ENCODE measurements around the gene ARHGEF19.
"Not testable (repeated sequence)": the region's sequence is repeated elsewhere in the genome, so short reads cannot be mapped to it uniquely, and the experiment has no call there.

The ARHGEF19 gene

GRCh38 chr1:16222716-16223115, 10.3 kb upstream of the ARHGEF19 start:
- DNase-seq (ENCODE audit: low read depth in 2 of 2): not testable (repeated sequence)

- DNase-seq (ENCODE audit: low read depth in 2 of 2): no peak
Measured at GRCh38 chr1:16221499-16221898, 9.0 kb upstream of the ARHGEF19 start.

- no peak for DNase-seq (ENCODE audit: low read depth in 2 of 2)
Measured at GRCh38 chr1:16219968-16220500, 7.6 kb upstream of the ARHGEF19 start.

GRCh38 chr1:16218674-16219071, 6.2 kb upstream of the ARHGEF19 start:
- no peak for DNase-seq (ENCODE audit: low read depth in 2 of 2)

- DNase-seq (ENCODE audit: low read depth in 2 of 2): no peak
Measured at GRCh38 chr1:16218014-16218673, 5.7 kb upstream of the ARHGEF19 start.

- DNase-seq (ENCODE audit: low read depth in 2 of 2): peak; percentile 89 to 91
Measured at GRCh38 chr1:16217061-16217785, 4.8 kb upstream of the ARHGEF19 start.

- DNase-seq (ENCODE audit: low read depth in 2 of 2): peak in 1 of 2 donors; percentile 26
Measured at GRCh38 chr1:16215882-16216753, 3.7 kb upstream of the ARHGEF19 start.

- DNase-seq (ENCODE audit: low read depth in 2 of 2): not testable (repeated sequence)
Measured at GRCh38 chr1:16215240-16215639, 2.8 kb upstream of the ARHGEF19 start.

- not testable (repeated sequence) for DNase-seq (ENCODE audit: low read depth in 2 of 2)
Measured at GRCh38 chr1:16213544-16213943, 1.1 kb upstream of the ARHGEF19 start.

- DNase-seq (ENCODE audit: low read depth in 2 of 2): no peak
Measured at GRCh38 chr1:16213013-16213412, 561 bp upstream of the ARHGEF19 start.

GRCh38 chr1:16211824-16212223, 628 bp downstream of the ARHGEF19 start:
- no peak for DNase-seq (ENCODE audit: low read depth in 2 of 2)

GRCh38 chr1:16210581-16210980, 1.9 kb downstream of the ARHGEF19 start:
- DNase-seq (ENCODE audit: low read depth in 2 of 2): no peak

- DNase-seq (ENCODE audit: low read depth in 2 of 2): no peak
Measured at GRCh38 chr1:16209847-16210407, 2.5 kb downstream of the ARHGEF19 start.

- no peak for DNase-seq (ENCODE audit: low read depth in 2 of 2)
Measured at GRCh38 chr1:16209132-16209846, 3.2 kb downstream of the ARHGEF19 start.

GRCh38 chr1:16208270-16208987, 4.0 kb downstream of the ARHGEF19 start:
- DNase-seq (ENCODE audit: low read depth in 2 of 2): no peak

- DNase-seq (ENCODE audit: low read depth in 2 of 2): no peak
Measured at GRCh38 chr1:16207318-16208269, 4.9 kb downstream of the ARHGEF19 start.

GRCh38 chr1:16206547-16207317, 5.7 kb downstream of the ARHGEF19 start:
- DNase-seq (ENCODE audit: low read depth in 2 of 2): peak; percentile 86 to 89

GRCh38 chr1:16205891-16206546, 6.4 kb downstream of the ARHGEF19 start:
- DNase-seq (ENCODE audit: low read depth in 2 of 2): no peak

All from stimulated activated CD4-positive, alpha-beta T cell treated with anti-CD3 and anti-CD28 coated beads, Interleukin-1b, Interleukin-23, amount 100 ng/mL, for 4 hours (primary cell).